Measurements from ENCODE around the gene SLC10A1. TPM values are rescaled to one million over a fixed set of nuclear protein-coding genes. Genes with fewer than 3 reads are reported as not detected.

SLC10A1 gene
- total RNA-seq = not detected
- polyA plus RNA-seq (2013, experiment 1 of 2) = not detected
- polyA plus RNA-seq (2013, experiment 2 of 2) = not detected
- long read RNA-seq, experiment 1 = 0 reads
- long read RNA-seq, experiment 2, partial matches to known transcripts = 0 of 1 reads
- long read RNA-seq, experiment 2, other reads (novel, unspliced or antisense) = 1 of 1 reads
- long read RNA-seq, experiment 3, partial matches to known transcripts = 0 of 1 reads
- long read RNA-seq, experiment 3, other reads (novel, unspliced or antisense) = 1 of 1 reads
- long read RNA-seq, experiment 4 = 0 reads

DNA sequence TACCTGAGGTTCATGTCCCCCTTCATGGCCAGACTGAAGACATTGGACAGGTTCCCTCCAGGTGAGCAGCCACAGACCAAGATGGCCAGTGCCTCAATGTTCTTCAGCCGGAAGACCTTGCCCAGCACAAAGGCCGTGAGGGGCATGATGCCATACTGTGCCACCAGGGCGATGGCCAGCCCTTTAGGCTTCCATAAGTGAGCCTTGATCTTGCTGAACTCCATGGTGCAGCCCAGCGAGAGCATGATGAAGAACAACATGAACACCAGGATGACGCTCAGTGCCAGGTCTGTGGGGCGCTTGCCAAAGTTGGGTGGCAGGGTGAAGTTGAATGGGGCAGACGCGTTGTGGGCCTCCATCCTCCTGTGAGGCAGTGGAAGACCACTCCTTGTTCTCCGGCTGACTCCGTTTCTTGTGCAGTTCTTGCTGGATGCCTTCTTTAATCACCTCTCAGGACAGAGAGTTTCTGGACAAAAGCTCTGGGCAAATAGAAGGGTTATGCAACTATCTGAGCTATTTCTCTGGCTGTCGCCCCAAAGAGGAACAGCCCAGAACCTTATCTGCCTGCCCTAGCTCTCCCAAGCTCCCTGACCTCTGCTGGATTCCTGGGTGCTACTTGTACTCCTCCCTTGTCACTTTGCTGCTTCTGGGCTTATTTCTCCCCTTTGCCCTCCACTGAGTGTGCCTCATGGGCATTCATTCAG lies at the start of gene SLC10A1:
Gene SLC10A1, minus strand, starts transcription at position 445 of the 704 bp plus-strand sequence. Its CDS starts 86 bp downstream, at position 359.
- Mint-ChIP-seq H3K4me1 (peaks cover 6% of the 10 kb centered on the region), H3K9me3 (peaks cover 4% of the 10 kb centered on the region), H3K36me3 (ENCODE audit: low read depth) (no peaks in the 10 kb centered on the region), H3K27me3 (ENCODE audit: insufficient read depth) (peaks cover 5% of the 10 kb centered on the region), H3K27ac (no peak within 1 kb of the TSS), H3K4me3 (no peak within 1 kb of the TSS)
- Histone ChIP-seq H3K27ac (ENCODE audit: low read depth, low read length) (no peak within 1 kb of the TSS), H3K27me3 (ENCODE audit: control insufficient read depth, insufficient read depth, low read length, poor library complexity, severe bottlenecking) (no peaks in the 10 kb centered on the region), H3K4me1 (ENCODE audit: control insufficient read depth, insufficient read depth, low read length) (no peaks in the 10 kb centered on the region), H3K9me3 (ENCODE audit: control insufficient read depth, low read length) (no peaks in the 10 kb centered on the region), H3K9ac (ENCODE audit: extremely low read depth, low read length, poor library complexity, severe bottlenecking) (no peak within 1 kb of the TSS), H3K36me3 (ENCODE audit: control insufficient read depth, insufficient read depth, low read length) (no peaks in the 10 kb centered on the region), H3K4me3 (ENCODE audit: low read length) (no peak within 1 kb of the TSS)
- TF ChIP-seq, protein P1, sequence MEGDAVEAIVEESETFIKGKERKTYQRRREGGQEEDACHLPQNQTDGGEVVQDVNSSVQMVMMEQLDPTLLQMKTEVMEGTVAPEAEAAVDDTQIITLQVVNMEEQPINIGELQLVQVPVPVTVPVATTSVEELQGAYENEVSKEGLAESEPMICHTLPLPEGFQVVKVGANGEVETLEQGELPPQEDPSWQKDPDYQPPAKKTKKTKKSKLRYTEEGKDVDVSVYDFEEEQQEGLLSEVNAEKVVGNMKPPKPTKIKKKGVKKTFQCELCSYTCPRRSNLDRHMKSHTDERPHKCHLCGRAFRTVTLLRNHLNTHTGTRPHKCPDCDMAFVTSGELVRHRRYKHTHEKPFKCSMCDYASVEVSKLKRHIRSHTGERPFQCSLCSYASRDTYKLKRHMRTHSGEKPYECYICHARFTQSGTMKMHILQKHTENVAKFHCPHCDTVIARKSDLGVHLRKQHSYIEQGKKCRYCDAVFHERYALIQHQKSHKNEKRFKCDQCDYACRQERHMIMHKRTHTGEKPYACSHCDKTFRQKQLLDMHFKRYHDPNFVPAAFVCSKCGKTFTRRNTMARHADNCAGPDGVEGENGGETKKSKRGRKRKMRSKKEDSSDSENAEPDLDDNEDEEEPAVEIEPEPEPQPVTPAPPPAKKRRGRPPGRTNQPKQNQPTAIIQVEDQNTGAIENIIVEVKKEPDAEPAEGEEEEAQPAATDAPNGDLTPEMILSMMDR (conservative IDR thresholded peaks at IDR 0.05) = no peak
- no peak for DNase-seq
- WGBS, 2 experiments (ENCODE audit: insufficient coverage in 1 of 2, insufficient read length in 1 of 2) = 92 to 97% methylated on average over 11 of the region's 11 CpGs

DNA sequence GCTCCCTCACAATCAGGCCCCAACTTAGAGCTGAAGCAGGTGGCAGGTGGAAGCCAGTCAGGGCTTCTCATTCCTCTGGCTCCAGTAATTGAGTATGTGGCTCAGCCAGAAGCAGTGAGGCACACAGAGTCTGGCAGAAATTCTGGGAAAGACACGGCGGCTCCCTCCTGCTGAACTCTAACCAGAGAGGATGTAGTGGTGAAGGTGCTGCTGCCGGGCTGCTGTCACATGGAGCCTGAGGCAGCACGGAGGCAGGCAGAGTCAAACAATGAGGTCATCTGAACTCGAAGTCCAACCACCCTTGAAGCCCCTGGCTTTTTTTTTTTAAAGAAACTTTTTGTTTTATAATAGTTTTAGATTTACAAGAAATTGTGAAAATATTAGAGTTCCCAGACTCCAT lies 48.7 kb upstream of the SLC10A1 start:
- no peaks in the 10 kb centered on the region for H3K27me3 Mint-ChIP-seq (ENCODE audit: insufficient read depth)
- H3K36me3 Mint-ChIP-seq (ENCODE audit: low read depth) = no peaks in the 10 kb centered on the region
- no peak overlapping the region for H3K4me3 Mint-ChIP-seq
- H3K27ac ChIP-seq (ENCODE audit: low read depth, low read length) = no peak overlapping the region
- TF ChIP-seq, protein P1 (conservative IDR thresholded peaks at IDR 0.05) = no peak
- H3K9ac ChIP-seq (ENCODE audit: extremely low read depth, low read length, poor library complexity, severe bottlenecking) = no peak overlapping the region
- no peak for DNase-seq
- no peaks in the 10 kb centered on the region for H3K9me3 ChIP-seq (ENCODE audit: control insufficient read depth, low read length)
- H3K4me1 Mint-ChIP-seq = no peaks in the 10 kb centered on the region
- no peaks in the 10 kb centered on the region for H3K4me1 ChIP-seq (ENCODE audit: control insufficient read depth, insufficient read depth, low read length)
- H3K27ac Mint-ChIP-seq = no peak overlapping the region
- H3K4me3 ChIP-seq (ENCODE audit: low read length) = no peak overlapping the region
- no peaks in the 10 kb centered on the region for H3K27me3 ChIP-seq (ENCODE audit: control insufficient read depth, insufficient read depth, low read length, poor library complexity, severe bottlenecking)
- 67 to 94% methylated on average over 4 of the region's 5 CpGs for WGBS, 2 experiments (ENCODE audit: insufficient coverage in 1 of 2, insufficient read length in 1 of 2)
- H3K9me3 Mint-ChIP-seq = no peaks in the 10 kb centered on the region
- no peaks in the 10 kb centered on the region for H3K36me3 ChIP-seq (ENCODE audit: control insufficient read depth, insufficient read depth, low read length)

DNA sequence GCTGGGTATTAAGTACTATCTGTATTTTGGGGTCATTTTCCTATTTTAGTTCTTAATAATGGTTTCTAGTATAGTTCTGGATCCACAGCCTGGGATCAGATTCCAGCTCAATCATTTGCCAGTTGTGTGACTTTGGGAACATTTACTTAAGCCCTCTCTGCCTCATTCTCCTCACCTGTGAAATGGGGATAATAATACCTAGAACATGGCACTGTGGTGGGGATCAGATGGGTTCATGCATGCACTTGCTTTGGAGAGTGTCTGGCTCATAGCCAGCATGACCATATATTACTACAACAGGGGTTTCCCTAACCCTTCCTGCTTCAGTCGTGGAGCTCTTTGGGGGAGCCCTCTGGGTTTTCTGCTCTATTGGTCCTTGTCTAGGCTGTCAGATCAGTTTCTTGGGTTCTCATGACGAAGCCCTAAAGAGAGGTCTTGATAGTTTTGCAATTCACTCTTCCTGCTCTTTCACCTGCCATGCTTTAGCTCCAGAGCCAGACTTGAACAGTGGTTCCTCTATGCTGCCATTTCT lies 48.1 kb upstream of the SLC10A1 start:
- Mint-ChIP-seq H3K36me3 (ENCODE audit: low read depth) (no peaks in the 10 kb centered on the region), H3K27me3 (ENCODE audit: insufficient read depth) (no peaks in the 10 kb centered on the region), H3K9me3 (no peaks in the 10 kb centered on the region), H3K4me1 (no peaks in the 10 kb centered on the region), H3K4me3 (no peak overlapping the region), H3K27ac (no peak overlapping the region)
- no peak overlapping the region for H3K27ac ChIP-seq (ENCODE audit: low read depth, low read length)
- TF ChIP-seq, protein P1 (conservative IDR thresholded peaks at IDR 0.05) = no peak
- no peak for DNase-seq
- no peaks in the 10 kb centered on the region for H3K36me3 ChIP-seq (ENCODE audit: control insufficient read depth, insufficient read depth, low read length)
- H3K4me1 ChIP-seq (ENCODE audit: control insufficient read depth, insufficient read depth, low read length) = no peaks in the 10 kb centered on the region
- H3K27me3 ChIP-seq (ENCODE audit: control insufficient read depth, insufficient read depth, low read length, poor library complexity, severe bottlenecking) = no peaks in the 10 kb centered on the region
- H3K9ac ChIP-seq (ENCODE audit: extremely low read depth, low read length, poor library complexity, severe bottlenecking) = no peak overlapping the region
- 86 to 100% methylated on average over 2 of the region's 2 CpGs for WGBS, 2 experiments (ENCODE audit: insufficient coverage in 1 of 2, insufficient read length in 1 of 2)
- H3K4me3 ChIP-seq (ENCODE audit: low read length) = no peak overlapping the region
- H3K9me3 ChIP-seq (ENCODE audit: control insufficient read depth, low read length) = no peaks in the 10 kb centered on the region
